Psoas muscle (tissue), 8 donors: ENCODE measurements around the gene ERRFI1. TPM values are rescaled to one million over a fixed set of nuclear protein-coding genes. Genes with fewer than 3 reads are reported as not detected.

ENCODE experiments used
- ATAC-seq, 4 donors: fragments of 200-7000 bp; cut with Tn5 transposase; one replicate each; pipeline ENCODE4 v1.9.1; 2020; ENCODE audit warnings: moderate library complexity in 3 of 4, mild to moderate bottlenecking in 2 of 4
- DNase-seq, 2 donors: peaks; one replicate each; pipeline ENCODE4 v3.0.0-alpha.2; 2020
- H3K27ac ChIP-seq: fragments of 200-600 bp; one replicate; pipeline ENCODE4 v1.8.0; 2022
- H3K27me3 ChIP-seq, 3 donors: fragments of 200-600 bp in 1 of 3; one replicate each; pipeline versions ENCODE4 v1.6.1 to v1.8.0; 2013 to 2022; ENCODE audit warnings: low read length in 2 of 3, mild to moderate bottlenecking in 2 of 3, moderate library complexity in 1 of 3; ENCODE audit not compliant: insufficient read depth in 3 of 3
- H3K36me3 ChIP-seq, 2 donors: fragments of 200-600 bp in 1 of 2; one replicate each; pipeline versions ENCODE4 v1.6.1 to v1.8.0; 2013 to 2022; ENCODE audit warnings: low read depth in 1 of 2, mild to moderate bottlenecking in 1 of 2, moderate library complexity in 1 of 2; ENCODE audit not compliant: insufficient read depth in 1 of 2
- H3K4me1 ChIP-seq: fragments of 200-600 bp; one replicate; pipeline ENCODE4 v1.8.0; 2022
- H3K4me3 ChIP-seq: fragments of 200-600 bp; one replicate; pipeline ENCODE4 v1.8.0; 2022; ENCODE audit warnings: mild to moderate bottlenecking
- H3K9me3 ChIP-seq: fragments of 200-600 bp; one replicate; pipeline ENCODE4 v1.8.0; 2022
- WGBS, 3 donors: extraction: QIAGEN DNeasy Blood & Tissue Kit; methylation state at CpG; one replicate each; pipeline versions ENCODE4 v1.1.6 to v1.1.7; 2013; 5-methylcytosine and 5-hydroxymethylcytosine counted together
- intact Hi-C, 2 donors: fragments of 100-400 bp; cut with DNase I; formaldehyde crosslinking; loops; one replicate each; pipeline versions ENCODE4 v1.11.0 to v1.14.2; 2022
- polyA plus RNA-seq, 3 donors: library from polyadenylated mRNA; stranded (reverse); fragments of 200-250 nt; gene quantifications; one replicate each; pipeline ENCODE4 v1.2.3, GENCODE V29; 2013
- total RNA-seq, 4 donors: library from RNA; stranded (reverse); fragmentation: NEBNext Ultra II Directional in 2 of 4; extraction: Animal tissue kit (Norgen Biotek cat#: 25700) in 2 of 4; gene quantifications; one replicate each; pipeline versions ENCODE4 v1.2.1 to v1.2.4, GENCODE V29; 2021 to 2023
- TF ChIP-seq, protein P1 (sequence below): fragments of 200-600 bp; IDR thresholded peaks from one replicate; pipeline ENCODE4 v1.8.0; 2022; ENCODE audit warnings: antibody characterized with exemption
- donor health status: healthy with polysubstance abuse.
- donor health status: DM: no; HTN: no; CAD: no; lungs with moderate emphysema.
- donor health status: Bipolar disorder and iron deficiency.
- donor health status: healthy.
- donor health status: DM: yes; HTN: yes; CAD: no.
- donor health status: DM: no; HTN: no; CAD: no.
- donor health status: DM: no; HTN: no; CAD: no.
- donor health status: DM: yes; HTN: yes; CAD: no.

Gene ERRFI1
- total and polyA plus RNA-seq, 7 donors: 23.2 to 99.9 (median 63.3) TPM

GRCh38 chr1:8012955-8013354, 13.2 kb downstream of the ERRFI1 start:
- peak overlapping the region; percentile 76 for H3K27ac ChIP-seq
- H3K27me3 ChIP-seq: no peaks in the 10 kb centered on the region
- no peak for ATAC-seq
- 92 to 98% (median 95%) methylated on average over 4 of the region's 4 CpGs for whole genome bisulfite sequencing, 3 donors
- H3K4me1 ChIP-seq: peaks cover 65% of the 10 kb centered on the region
- intact Hi-C loops: loop anchor here in 1 of 2 donors (5.0 kb wide), 1 partner anchor 36 kb away; no protein-coding TSS in a partner anchor
- TF ChIP-seq, protein P1, sequence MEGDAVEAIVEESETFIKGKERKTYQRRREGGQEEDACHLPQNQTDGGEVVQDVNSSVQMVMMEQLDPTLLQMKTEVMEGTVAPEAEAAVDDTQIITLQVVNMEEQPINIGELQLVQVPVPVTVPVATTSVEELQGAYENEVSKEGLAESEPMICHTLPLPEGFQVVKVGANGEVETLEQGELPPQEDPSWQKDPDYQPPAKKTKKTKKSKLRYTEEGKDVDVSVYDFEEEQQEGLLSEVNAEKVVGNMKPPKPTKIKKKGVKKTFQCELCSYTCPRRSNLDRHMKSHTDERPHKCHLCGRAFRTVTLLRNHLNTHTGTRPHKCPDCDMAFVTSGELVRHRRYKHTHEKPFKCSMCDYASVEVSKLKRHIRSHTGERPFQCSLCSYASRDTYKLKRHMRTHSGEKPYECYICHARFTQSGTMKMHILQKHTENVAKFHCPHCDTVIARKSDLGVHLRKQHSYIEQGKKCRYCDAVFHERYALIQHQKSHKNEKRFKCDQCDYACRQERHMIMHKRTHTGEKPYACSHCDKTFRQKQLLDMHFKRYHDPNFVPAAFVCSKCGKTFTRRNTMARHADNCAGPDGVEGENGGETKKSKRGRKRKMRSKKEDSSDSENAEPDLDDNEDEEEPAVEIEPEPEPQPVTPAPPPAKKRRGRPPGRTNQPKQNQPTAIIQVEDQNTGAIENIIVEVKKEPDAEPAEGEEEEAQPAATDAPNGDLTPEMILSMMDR: no peak
- peaks cover 2 to 23% of the 10 kb centered on the region in 2 donors for H3K36me3 ChIP-seq
- DNase-seq: no peak
- no peak overlapping the region for H3K4me3 ChIP-seq
- H3K9me3 ChIP-seq: no peaks in the 10 kb centered on the region

- Histone ChIP-seq H3K4me3 (no peak overlapping the region), H3K4me1 (peaks cover 57% of the 10 kb centered on the region), H3K36me3 (peaks cover 2 to 23% of the 10 kb centered on the region in 2 donors), H3K27ac (peak overlapping the region; percentile 76), H3K9me3 (no peaks in the 10 kb centered on the region), H3K27me3 (no peaks in the 10 kb centered on the region)
- ATAC-seq: peak in 1 of 4 donors; percentile 61
- no peak for DNase-seq
- WGBS, 3 donors: 63 to 81% (median 65%) methylated on average over 7 of the region's 7 CpGs
- TF ChIP-seq, protein P1: no peak
- intact Hi-C loops: loop anchor here in 1 of 2 donors (5.0 kb wide), 1 partner anchor 35 kb away; no protein-coding TSS in a partner anchor
Measured at GRCh38 chr1:8011923-8012858, 13.9 kb downstream of the ERRFI1 start.

GRCh38 chr1:8011016-8011415, 15.1 kb downstream of the ERRFI1 start:
- ATAC-seq: peak; percentile 88 to 91 (median 90)
- Histone ChIP-seq H3K9me3 (no peaks in the 10 kb centered on the region), H3K4me3 (no peak overlapping the region), H3K36me3 (peaks cover 2 to 23% of the 10 kb centered on the region in 2 donors), H3K27ac (peak overlapping the region; percentile 76), H3K4me1 (peaks cover 57% of the 10 kb centered on the region), H3K27me3 (no peaks in the 10 kb centered on the region)
- WGBS, 3 donors: 19 to 39% (median 24%) methylated on average over 4 of the region's 4 CpGs
- intact Hi-C loops: loop anchor here in 1 of 2 donors (5.0 kb wide), 1 partner anchor 34 kb away; no protein-coding TSS in a partner anchor
- TF ChIP-seq, protein P1: no peak
- DNase-seq: peak; percentile 67 to 89

- 44 to 79% (median 60%) methylated on average over 8 of the region's 8 CpGs for WGBS, 3 donors
Measured at GRCh38 chr1:8010080-8010664, 15.9 kb downstream of the ERRFI1 start.

More at GRCh38 chr1:8010080-8010664, 15.9 kb downstream of the ERRFI1 start:
- no peaks in the 10 kb centered on the region for H3K9me3 ChIP-seq
- no peaks in the 10 kb centered on the region for H3K27me3 ChIP-seq
- intact Hi-C loops: loop anchor here in 1 of 2 donors (5.0 kb wide), 1 partner anchor 33 kb away; no protein-coding TSS in a partner anchor
- H3K4me1 ChIP-seq: peaks cover 57% of the 10 kb centered on the region
- no peak overlapping the region for H3K4me3 ChIP-seq
- ATAC-seq (peak in 2 of 4 donors; percentile 20 to 45), DNase-seq (no peak)
- TF ChIP-seq, protein P1: no peak
- peak overlapping the region; percentile 76 for H3K27ac ChIP-seq
- peaks cover 2 to 23% of the 10 kb centered on the region in 2 donors for H3K36me3 ChIP-seq
